ENCODE data around the gene GRM8. TPM values are rescaled to one million over a fixed set of nuclear protein-coding genes. Genes with fewer than 3 reads are reported as not detected.

The GRM8 gene
- total and polyA plus RNA-seq, 10 of the 15 experiments (the other 5 are each of a cell fraction or from before 2014, with no cell fraction given): 0.33 to 7.1 (median 0.45) TPM; not detected in 2

DNA sequence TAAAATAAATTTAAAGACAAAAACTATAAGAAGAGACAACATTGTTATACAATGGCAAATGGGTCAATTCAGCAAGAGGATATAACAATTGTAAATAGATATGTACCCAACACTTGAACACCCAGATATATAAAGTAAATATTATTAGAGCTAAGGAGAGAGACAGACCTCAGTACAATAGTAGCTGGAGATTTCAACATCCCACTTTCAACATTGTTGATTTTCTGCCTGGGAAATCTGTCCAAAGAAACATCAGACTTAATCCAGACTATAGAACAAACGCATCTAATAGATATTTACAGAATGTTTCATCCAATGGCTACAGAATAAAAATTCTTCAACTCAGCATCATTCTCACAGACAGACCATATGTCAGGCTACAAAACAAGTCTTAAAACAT, 256.1 kb downstream of the GRM8 start:
- Histone ChIP-seq H3K27ac (ENCODE audit: control insufficient read depth, insufficient read depth) (no peak overlapping the region), H3K9ac (ENCODE audit: control insufficient read depth, insufficient read depth, low read length) (no peak overlapping the region), H3K4me2 (ENCODE audit: control insufficient read depth, insufficient read depth) (no peak overlapping the region), H3K79me2 (ENCODE audit: control insufficient read depth, insufficient read depth, low read length) (no peaks in the 10 kb centered on the region), H3K27me3 (replicated peaks in 1 of 2; ENCODE audit: control insufficient read depth in 2 of 2, insufficient read depth in 2 of 2, low read length in 1 of 2) (no peaks in the 10 kb centered on the region), H3K4me3 (no peak overlapping the region), H4K20me1 (ENCODE audit: control insufficient read depth, insufficient read depth) (no peaks in the 10 kb centered on the region), H3K9me3 (replicated peaks; ENCODE audit: control insufficient read depth, insufficient read depth, low read length) (no peaks in the 10 kb centered on the region), H3K4me1 (ENCODE audit: control insufficient read depth, insufficient read depth, low read length) (no peaks in the 10 kb centered on the region), H2AFZ (ENCODE audit: control insufficient read depth, low read depth, low read length) (no peak overlapping the region), H3K36me3 (ENCODE audit: control insufficient read depth in 2 of 2, insufficient read depth in 2 of 2, low read length in 1 of 2) (no peaks in the 10 kb centered on the region)
- DNase-seq (ENCODE audit: low read depth, low spot score) (no peak), FAIRE-seq (no peak), ATAC-seq (no peak)
- WGBS (ENCODE audit: insufficient coverage, insufficient replicate concordance, low lambda C conversion rate, missing lambda C conversion rate): 0% methylated on average over 1 of the region's 1 CpG
- in situ Hi-C loops (cut with MboI) (no loop called here), intact Hi-C loops (cut with micrococcal nuclease; ENCODE audit: unreplicated experiment) (no loop called here)
- SMC1A ChIA-PET (ENCODE audit: uncharacterized antibody, unreplicated experiment): no interaction called here
- POLR2A ChIA-PET: no interaction called here
- RAD21 ChIA-PET (ENCODE audit: unreplicated experiment): no interaction called here
- no TSS peak for BruUV-seq (replicated peaks)
- CTCF ChIA-PET: no interaction called here
- TF ChIP-seq, protein P1, sequence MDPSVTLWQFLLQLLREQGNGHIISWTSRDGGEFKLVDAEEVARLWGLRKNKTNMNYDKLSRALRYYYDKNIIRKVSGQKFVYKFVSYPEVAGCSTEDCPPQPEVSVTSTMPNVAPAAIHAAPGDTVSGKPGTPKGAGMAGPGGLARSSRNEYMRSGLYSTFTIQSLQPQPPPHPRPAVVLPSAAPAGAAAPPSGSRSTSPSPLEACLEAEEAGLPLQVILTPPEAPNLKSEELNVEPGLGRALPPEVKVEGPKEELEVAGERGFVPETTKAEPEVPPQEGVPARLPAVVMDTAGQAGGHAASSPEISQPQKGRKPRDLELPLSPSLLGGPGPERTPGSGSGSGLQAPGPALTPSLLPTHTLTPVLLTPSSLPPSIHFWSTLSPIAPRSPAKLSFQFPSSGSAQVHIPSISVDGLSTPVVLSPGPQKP (IDR thresholded peaks at IDR 0.05; ENCODE audit: low read depth, low read length): no peak
- TF ChIP-seq FOS (IDR thresholded peaks at IDR 0.05; ENCODE audit: borderline replicate concordance, extremely low read depth, insufficient read length) (no peak), MTA2 (IDR thresholded peaks at IDR 0.05; ENCODE audit: low read depth) (no peak), IKZF2 (IDR thresholded peaks at IDR 0.05) (no peak), YBX1 (IDR thresholded peaks at IDR 0.05) (no peak), EGR1 (IDR thresholded peaks at IDR 0.05; ENCODE audit: borderline replicate concordance in 1 of 2, low read depth in 2 of 2, low read length in 2 of 2) (no peak), ZNF592 (IDR thresholded peaks at IDR 0.05) (no peak), CHD2 (IDR thresholded peaks at IDR 0.05; ENCODE audit: borderline replicate concordance, low read depth, low read length) (no peak), SUZ12 (IDR thresholded peaks at IDR 0.05; ENCODE audit: unreplicated experiment) (no peak), KLF5 (IDR thresholded peaks at IDR 0.05; ENCODE audit: partially characterized antibody) (no peak), ESRRA (IDR thresholded peaks at IDR 0.05; ENCODE audit: low read length) (no peak), RELA (IDR thresholded peaks at IDR 0.05; ENCODE audit: borderline replicate concordance, partially characterized antibody) (no peak), SMARCA5 (IDR thresholded peaks at IDR 0.05) (no peak), E2F4 (IDR thresholded peaks at IDR 0.05; ENCODE audit: low read depth, low read length) (no peak)
- TF ChIP-seq, protein P2, sequence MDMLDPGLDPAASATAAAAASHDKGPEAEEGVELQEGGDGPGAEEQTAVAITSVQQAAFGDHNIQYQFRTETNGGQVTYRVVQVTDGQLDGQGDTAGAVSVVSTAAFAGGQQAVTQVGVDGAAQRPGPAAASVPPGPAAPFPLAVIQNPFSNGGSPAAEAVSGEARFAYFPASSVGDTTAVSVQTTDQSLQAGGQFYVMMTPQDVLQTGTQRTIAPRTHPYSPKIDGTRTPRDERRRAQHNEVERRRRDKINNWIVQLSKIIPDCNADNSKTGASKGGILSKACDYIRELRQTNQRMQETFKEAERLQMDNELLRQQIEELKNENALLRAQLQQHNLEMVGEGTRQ (IDR thresholded peaks at IDR 0.05; ENCODE audit: borderline replicate concordance, low read depth, low read length): no peak

Data from GM12878 (cell line).